Stimulated activated CD8-positive, alpha-beta memory T cell treated with anti-CD3 and anti-CD28 coated beads, Interleukin-15, amount 100 ng/mL, for 4 hours (primary cell): Measurements from ENCODE around the gene DHRS13.

ENCODE experiments used
- DNase-seq, 2 donors: peaks; one replicate each; pipeline ENCODE4 v3.0.0-alpha.2; 2020; ENCODE audit warnings: low read depth in 2 of 2

Gene DHRS13

DNA sequence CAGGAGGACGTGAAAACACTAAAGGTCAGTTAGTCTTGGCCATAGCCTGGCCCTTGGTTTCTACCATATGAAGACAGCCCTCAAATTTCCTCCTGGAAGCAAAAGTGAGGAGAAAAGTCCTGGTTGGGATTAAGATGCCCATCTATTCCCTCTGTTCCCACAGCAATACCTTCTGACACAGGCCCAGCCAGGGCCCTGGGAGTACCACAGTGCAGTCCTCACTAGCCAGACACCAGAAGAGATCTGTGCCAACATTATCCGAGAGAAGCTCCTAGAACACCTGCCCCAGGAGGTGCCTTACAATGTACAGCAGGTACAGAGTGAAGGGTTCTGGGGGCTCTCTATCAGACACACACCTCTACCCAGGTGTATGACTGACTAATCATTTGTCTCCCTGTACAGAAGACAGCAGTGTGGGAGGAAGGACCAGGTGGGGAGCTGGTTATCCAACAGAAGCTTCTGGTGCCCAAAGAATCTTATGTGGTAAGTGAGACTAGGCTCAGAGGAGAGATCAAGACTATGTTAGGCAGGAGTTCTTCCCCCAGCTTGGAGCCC lies 44.0 kb downstream of the DHRS13 start:
- DNase-seq, result no peak

DNA sequence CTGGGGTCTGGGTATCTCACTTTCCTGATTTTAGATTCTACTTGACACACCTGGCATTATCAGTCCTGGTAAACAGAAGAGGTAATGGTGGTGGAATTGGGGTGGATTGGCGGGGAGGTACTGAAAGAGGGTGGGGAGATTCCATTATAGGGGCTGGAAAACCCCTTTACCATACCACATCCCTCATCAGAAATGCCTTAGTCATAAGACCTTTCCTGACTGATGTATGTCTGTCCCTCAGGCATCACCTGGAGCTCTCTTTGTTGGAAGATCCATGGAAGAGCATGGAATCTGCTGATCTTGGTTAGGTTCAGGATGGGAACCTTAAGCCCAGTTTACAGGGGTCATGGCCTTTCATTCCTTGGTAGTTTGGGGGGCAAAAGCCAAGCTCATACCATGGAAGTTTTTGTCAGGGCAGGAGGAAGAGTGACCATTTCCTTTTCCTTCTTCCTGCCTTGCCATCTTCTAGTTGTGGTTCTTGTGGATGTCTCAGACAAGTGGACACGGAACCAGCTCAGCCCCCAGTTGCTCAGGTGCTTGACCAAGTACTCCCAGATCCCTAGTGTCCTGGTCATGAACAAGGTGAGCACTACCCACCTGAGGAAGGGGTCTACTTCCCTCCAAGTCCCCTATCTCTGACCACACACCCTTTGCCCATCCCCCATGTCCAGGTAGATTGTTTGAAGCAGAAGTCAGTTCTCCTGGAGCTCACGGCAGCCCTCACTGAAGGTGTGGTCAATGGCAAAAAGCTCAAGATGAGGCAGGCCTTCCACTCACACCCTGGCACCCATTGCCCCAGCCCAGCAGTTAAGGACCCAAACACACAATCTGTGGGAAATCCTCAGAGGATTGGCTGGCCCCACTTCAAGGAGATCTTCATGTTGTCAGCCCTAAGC lies 44.7 kb downstream of the DHRS13 start:
- no peak for DNase-seq

GRCh38 chr17:28856028-28856574 lies 46.8 kb downstream of the DHRS13 start:
- DNase-seq, result no peak

- no peak for DNase-seq
These were observed 47.6 kb downstream of the DHRS13 start for GRCh38 chr17:28855336-28855679.

DNA sequence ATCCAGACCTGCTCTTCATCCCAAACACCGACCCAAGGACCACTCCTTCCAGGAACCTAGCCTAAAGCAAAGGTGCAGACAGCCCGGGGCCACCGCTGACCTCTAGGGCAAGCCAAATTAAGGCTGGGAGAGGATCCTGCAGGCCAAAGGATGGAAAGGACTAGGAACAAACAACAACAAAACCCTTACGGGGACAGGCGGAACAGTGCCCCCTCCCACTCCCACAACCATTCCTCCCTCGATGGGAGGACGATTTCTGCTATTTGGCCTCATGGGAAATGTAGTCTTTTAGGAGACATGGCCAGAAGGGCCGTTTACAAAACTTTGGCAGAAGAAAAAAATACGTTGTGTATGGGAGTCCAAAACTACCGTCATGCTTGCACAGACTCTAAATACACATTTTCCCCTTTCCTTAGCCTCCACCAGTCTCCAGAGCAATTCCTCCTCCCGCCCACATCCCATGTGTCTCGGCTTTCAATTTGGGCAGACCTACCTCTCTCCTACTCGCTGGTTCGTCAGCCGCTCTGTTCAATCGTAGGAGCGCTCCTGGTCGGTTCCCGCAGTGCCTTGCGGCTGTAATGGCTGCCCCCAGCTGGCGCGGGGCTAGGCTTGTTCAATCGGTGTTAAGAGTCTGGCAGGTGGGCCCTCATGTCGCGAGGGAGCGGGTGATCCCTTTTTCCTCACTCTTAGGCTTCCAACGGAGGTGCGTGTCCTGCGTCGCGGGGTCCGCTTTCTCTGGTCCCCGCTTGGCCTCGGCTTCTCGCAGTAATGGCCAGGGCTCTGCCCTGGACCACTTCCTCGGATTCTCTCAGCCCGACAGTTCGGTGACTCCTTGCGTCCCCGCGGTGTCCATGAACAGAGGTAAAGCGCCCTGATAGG lies 48.2 kb downstream of the DHRS13 start, which contains the start of gene ERAL1:
TSS of gene ERAL1 (plus strand) at position 560 of the 879 bp plus-strand sequence. CDS start at position 579, 19 bp downstream.
- peak; percentile 66 to 70 for DNase-seq

GRCh38 chr17:28853295-28853694 lies 49.6 kb downstream of the DHRS13 start:
- no peak for DNase-seq

- DNase-seq, result no peak
These were observed 53.6 kb downstream of the DHRS13 start for GRCh38 chr17:28849281-28849680.

- peak in 1 of 2 donors; percentile 21 for DNase-seq
These were observed 54.2 kb downstream of the DHRS13 start for GRCh38 chr17:28848667-28849066.
